ENCODE results near the gene ECI1. TPM values are rescaled to one million over a fixed set of nuclear protein-coding genes. Genes with fewer than 3 reads are reported as not detected.
"Not testable (repeated sequence)": the region's sequence is repeated elsewhere in the genome, so short reads cannot be mapped to it uniquely, and the experiment has no call there.

The ECI1 gene
- polyA plus RNA-seq, 3 donors: 29.9 to 74.5 (median 52.3) TPM

- WGBS (ENCODE audit: insufficient coverage): under 1% methylated on average over 92 of the region's 93 CpGs
- H3K9me3 Mint-ChIP-seq: peaks cover 0 to 5% (median 0%) of the 10 kb centered on the region in 7 donors
- peaks cover 17 to 28% of the 10 kb centered on the region in 2 donors for H3K36me3 Mint-ChIP-seq
- peak within 1 kb of the TSS; percentile 95 for H3K4me2 ChIP-seq (replicated peaks; ENCODE audit: extremely low read depth, low read length, poor library complexity, severe bottlenecking)
- H3K9me3 ChIP-seq (replicated peaks in 1 of 2; ENCODE audit: control insufficient read depth in 1 of 2, insufficient read depth in 1 of 2, low read length in 2 of 2): no peaks in the 10 kb centered on the region
- H3K27ac ChIP-seq (ENCODE audit: low read depth in 1 of 2, low read length in 2 of 2): peak within 1 kb of the TSS; percentile 60 to 83
- peaks cover 27 to 33% of the 10 kb centered on the region in 2 donors for H3K36me3 ChIP-seq (replicated peaks in 1 of 2; ENCODE audit: control insufficient read depth in 1 of 2, insufficient read depth in 2 of 2, low read length in 2 of 2)
- peak; percentile 26 for TF ChIP-seq CTCF (IDR thresholded peaks at IDR 0.05)
- peak within 1 kb of the TSS; percentile 76 for H3K9ac ChIP-seq (ENCODE audit: insufficient read depth, low read length, poor library complexity, severe bottlenecking)
- intact Hi-C loops (cut with micrococcal nuclease): loop anchor here (2.0 to 5.0 kb wide), 3 partner anchors 48 to 62 kb away; partner anchors contain the start of genes RNPS1 (in 2 of the 2) and TRAF7 (in 2 of the 2)
- peak within 1 kb of the TSS; percentile 63 to 92 (median 81) for H3K27ac Mint-ChIP-seq
- H3K4me3 Mint-ChIP-seq: peak within 1 kb of the TSS; percentile 76 to 77
- peaks cover 17% of the 10 kb centered on the region for H4K20me1 ChIP-seq (ENCODE audit: insufficient read depth, low read length)
- peaks cover 23 to 27% of the 10 kb centered on the region in 2 donors for H3K4me1 ChIP-seq (ENCODE audit: control insufficient read depth in 1 of 2, insufficient read depth in 2 of 2, low read length in 2 of 2)
- H3K4me3 ChIP-seq (replicated peaks in 1 of 3; ENCODE audit: low read depth in 2 of 3, low read length in 3 of 3): peak within 1 kb of the TSS; percentile 64 to 92 (median 77)
- peaks cover 0 to 2% of the 10 kb centered on the region in 2 donors for H3K27me3 ChIP-seq (ENCODE audit: control insufficient read depth in 2 of 2, insufficient read depth in 2 of 2, low read length in 2 of 2)
- H3K4me1 Mint-ChIP-seq: peaks cover 25% of the 10 kb centered on the region
- H3K27me3 Mint-ChIP-seq (ENCODE audit: low read depth in 3 of 3): peaks cover 4 to 14% (median 6%) of the 10 kb centered on the region in 3 donors
- H2AFZ ChIP-seq (ENCODE audit: insufficient read depth, low read depth, low read length, poor library complexity, severe bottlenecking): peak within 1 kb of the TSS; percentile 88
- DNase-seq: peak; percentile 85 to 94 (median 93)
- H3K79me2 ChIP-seq (ENCODE audit: insufficient read depth, low read length): peaks cover 15% of the 10 kb centered on the region
Observed at GRCh38 chr16:2205104-2205966, 46.1 kb downstream of the ECI1 start, which contains the start of gene MLST8. Gene MLST8, plus strand, starts transcription at chr16:2205454. Its CDS starts 632 bp downstream, at chr16:2206086.

- Mint-ChIP-seq H3K4me1 (peaks cover 25% of the 10 kb centered on the region), H3K4me3 (peak overlapping the region; percentile 73 to 76), H3K36me3 (peaks cover 17 to 26% of the 10 kb centered on the region in 2 donors), H3K27ac (peak overlapping the region; percentile 5 to 85 (median 72)), H3K9me3 (peaks cover 0 to 5% (median 0%) of the 10 kb centered on the region in 7 donors), H3K27me3 (ENCODE audit: low read depth in 3 of 3) (peaks cover 4 to 21% (median 9%) of the 10 kb centered on the region in 3 donors)
- H3K36me3 ChIP-seq (replicated peaks in 1 of 2; ENCODE audit: control insufficient read depth in 1 of 2, insufficient read depth in 2 of 2, low read length in 2 of 2): peaks cover 25 to 29% of the 10 kb centered on the region in 2 donors
- H3K9ac ChIP-seq (ENCODE audit: insufficient read depth, low read length, poor library complexity, severe bottlenecking): peak overlapping the region; percentile 76
- intact Hi-C loops (cut with micrococcal nuclease): loop anchor here (2.0 to 5.0 kb wide), 3 partner anchors 47 to 63 kb away; partner anchors contain the start of genes RNPS1 (in 2 of the 2) and TRAF7 (in 2 of the 2)
- H3K79me2 ChIP-seq (ENCODE audit: insufficient read depth, low read length): peaks cover 15% of the 10 kb centered on the region
- no peak for DNase-seq
- H3K4me3 ChIP-seq (replicated peaks in 1 of 3; ENCODE audit: low read depth in 2 of 3, low read length in 3 of 3): peak overlapping the region; percentile 64 to 92 (median 77)
- peak overlapping the region; percentile 95 for H3K4me2 ChIP-seq (replicated peaks; ENCODE audit: extremely low read depth, low read length, poor library complexity, severe bottlenecking)
- peaks cover 17% of the 10 kb centered on the region for H4K20me1 ChIP-seq (ENCODE audit: insufficient read depth, low read length)
- peak overlapping the region; percentile 49 to 83 for H3K27ac ChIP-seq (ENCODE audit: low read depth in 1 of 2, low read length in 2 of 2)
- WGBS (ENCODE audit: insufficient coverage): 94% methylated on average over 10 of the region's 13 CpGs
- peak overlapping the region; percentile 88 for H2AFZ ChIP-seq (ENCODE audit: insufficient read depth, low read depth, low read length, poor library complexity, severe bottlenecking)
- H3K27me3 ChIP-seq (ENCODE audit: control insufficient read depth in 2 of 2, insufficient read depth in 2 of 2, low read length in 2 of 2): peaks cover 0 to 2% of the 10 kb centered on the region in 2 donors
- TF ChIP-seq CTCF (IDR thresholded peaks at IDR 0.05): no peak
- H3K9me3 ChIP-seq (replicated peaks in 1 of 2; ENCODE audit: control insufficient read depth in 1 of 2, insufficient read depth in 1 of 2, low read length in 2 of 2): no peaks in the 10 kb centered on the region
- H3K4me1 ChIP-seq (ENCODE audit: control insufficient read depth in 1 of 2, insufficient read depth in 2 of 2, low read length in 2 of 2): peaks cover 23 to 27% of the 10 kb centered on the region in 2 donors
Observed at GRCh38 chr16:2204416-2205103, 46.8 kb downstream of the ECI1 start.

GRCh38 chr16:2203119-2203688 lies 48.2 kb downstream of the ECI1 start:
- H3K9me3 Mint-ChIP-seq; H3K9ac ChIP-seq (ENCODE audit: insufficient read depth, low read length, poor library complexity, severe bottlenecking); H3K9me3 ChIP-seq (replicated peaks in 1 of 2; ENCODE audit: control insufficient read depth in 1 of 2, insufficient read depth in 1 of 2, low read length in 2 of 2); intact Hi-C loops (cut with micrococcal nuclease); H3K27ac Mint-ChIP-seq; H2AFZ ChIP-seq (ENCODE audit: insufficient read depth, low read depth, low read length, poor library complexity, severe bottlenecking); DNase-seq; H3K4me3 Mint-ChIP-seq; H3K4me3 ChIP-seq (replicated peaks in 1 of 3; ENCODE audit: low read depth in 2 of 3, low read length in 3 of 3); H3K27ac ChIP-seq (ENCODE audit: low read depth in 1 of 2, low read length in 2 of 2); H3K4me2 ChIP-seq (replicated peaks; ENCODE audit: extremely low read depth, low read length, poor library complexity, severe bottlenecking): not testable (repeated sequence)
- peaks cover 14 to 34% (median 18%) of the 10 kb centered on the region in 3 donors for H3K27me3 Mint-ChIP-seq (ENCODE audit: low read depth in 3 of 3)
- peaks cover 25% of the 10 kb centered on the region for H3K4me1 Mint-ChIP-seq
- peaks cover 13% of the 10 kb centered on the region for H4K20me1 ChIP-seq (ENCODE audit: insufficient read depth, low read length)
- H3K36me3 Mint-ChIP-seq: peaks cover 10 to 15% of the 10 kb centered on the region in 2 donors
- H3K36me3 ChIP-seq (replicated peaks in 1 of 2; ENCODE audit: control insufficient read depth in 1 of 2, insufficient read depth in 2 of 2, low read length in 2 of 2): peaks cover 11 to 15% of the 10 kb centered on the region in 2 donors
- peaks cover 6 to 16% of the 10 kb centered on the region in 2 donors for H3K27me3 ChIP-seq (ENCODE audit: control insufficient read depth in 2 of 2, insufficient read depth in 2 of 2, low read length in 2 of 2)
- 96% methylated on average over 2 of the region's 8 CpGs for WGBS (ENCODE audit: insufficient coverage)
- peaks cover 15% of the 10 kb centered on the region for H3K79me2 ChIP-seq (ENCODE audit: insufficient read depth, low read length)
- H3K4me1 ChIP-seq (ENCODE audit: control insufficient read depth in 1 of 2, insufficient read depth in 2 of 2, low read length in 2 of 2): peaks cover 23 to 27% of the 10 kb centered on the region in 2 donors
